Lung (tissue), 12 donors: Measurements from ENCODE around the gene GOLGA8B. TPM values are rescaled to one million over a fixed set of nuclear protein-coding genes. Genes with fewer than 3 reads are reported as not detected.
A peak's percentile ranks its signal among the peaks of the same experiment; 100 is the strongest.

ENCODE experiments used
- ATAC-seq: fragments of 200-7000 bp; cut with Tn5 transposase; one replicate; pipeline ENCODE4 v1.9.1; 2020; ENCODE audit warnings: moderate number of reproducible peaks; ENCODE audit not compliant: insufficient read depth, low FRiP score
- DNase-seq, 3 donors: peaks; one replicate each; pipeline ENCODE4 v3.0.0-alpha.2; 2013 to 2017
- H3K27ac ChIP-seq, 2 donors: one replicate each; pipeline ENCODE4 v1.5.1; 2013; ENCODE audit warnings: mild to moderate bottlenecking in 2 of 2, moderate library complexity in 2 of 2, control low read depth in 1 of 2, inconsistent platforms in 1 of 2, low read depth in 1 of 2, low read length in 1 of 2
- H3K27me3 ChIP-seq, 3 donors: one replicate each; pipeline ENCODE4 v1.5.1; 2013; ENCODE audit warnings: low read length in 2 of 3; ENCODE audit not compliant: control insufficient read depth in 3 of 3, insufficient read depth in 3 of 3
- H3K36me3 ChIP-seq, 4 donors: one replicate each; pipeline ENCODE4 v1.5.1; 2013; ENCODE audit warnings: low read length in 4 of 4, mild to moderate bottlenecking in 1 of 4, moderate library complexity in 1 of 4; ENCODE audit not compliant: control insufficient read depth in 4 of 4, insufficient read depth in 4 of 4
- H3K4me1 ChIP-seq, 5 donors: one replicate each; pipeline ENCODE4 v1.5.1; 2013; ENCODE audit warnings: low read length in 5 of 5, mild to moderate bottlenecking in 2 of 5, moderate library complexity in 1 of 5; ENCODE audit not compliant: control insufficient read depth in 5 of 5, insufficient read depth in 5 of 5
- H3K4me3 ChIP-seq: one replicate; pipeline ENCODE4 v1.5.1; 2013; ENCODE audit warnings: mild to moderate bottlenecking, control low read depth, moderate library complexity
- H3K9ac ChIP-seq, 2 donors: one replicate each; pipeline ENCODE4 v1.5.1; 2013; ENCODE audit warnings: low read length in 2 of 2, control low read depth in 1 of 2; ENCODE audit not compliant: insufficient read depth in 1 of 2
- H3K9me3 ChIP-seq, 4 donors: one replicate each; pipeline ENCODE4 v1.5.1; 2013; ENCODE audit warnings: low read length in 3 of 4, mild to moderate bottlenecking in 1 of 4, moderate library complexity in 1 of 4; ENCODE audit not compliant: control insufficient read depth in 4 of 4, insufficient read depth in 3 of 4
- CTCF ChIP-seq: IDR thresholded peaks from 2 replicates; pipeline ENCODE4 v1.5.1; 2012; ENCODE audit warnings: mild to moderate bottlenecking; ENCODE audit errors: control extremely low read depth, extremely low read depth
- WGBS, 2 donors: extraction: QIAGEN DNeasy Blood & Tissue Kit; methylation state at CpG; one replicate each; pipeline ENCODE4 v1.1.7; 2013; 5-methylcytosine and 5-hydroxymethylcytosine counted together
- polyA plus RNA-seq, 2 donors: library from polyadenylated mRNA; stranded (reverse); fragments of 200-250 nt; gene quantifications; one replicate each; pipeline ENCODE4 v1.2.1, GENCODE V29; 2013
- total RNA-seq, 2 donors: library from RNA; depleted of rRNA in 1 of 2; stranded (reverse); fragments of >200 nt in 1 of 2; gene quantifications; one replicate each; pipeline ENCODE4 v1.2.1, GENCODE V29; 2014 to 2021
- donor health status: control.
- donor health status: control.
- donor health status: Bipolar disorder and iron deficiency.
- donor health status: healthy.
- donor health status: DM: yes; HTN: yes; CAD: no.

The GOLGA8B gene
- total and polyA plus RNA-seq, 4 donors = 5.9 to 92.3 (median 67.0) TPM

GRCh38 chr15:34608517-34608916 is 25.1 kb upstream of the GOLGA8B start:
- Histone ChIP-seq H3K4me3 (no peak overlapping the region), H3K27me3 (peaks cover 0 to 4% (median 0%) of the 10 kb centered on the region in 3 donors), H3K36me3 (no peaks in the 10 kb centered on the region), H3K4me1 (peaks cover 0 to 19% (median 0%) of the 10 kb centered on the region in 5 donors), H3K9me3 (no peaks in the 10 kb centered on the region), H3K9ac (no peak overlapping the region), H3K27ac (no peak overlapping the region)
- TF ChIP-seq CTCF = no peak
- 74 to 79% methylated on average over 1 of the region's 1 CpG for WGBS, 2 donors
- DNase-seq = no peak
- no peak for ATAC-seq

GRCh38 chr15:34607832-34608231 is 24.4 kb upstream of the GOLGA8B start:
- DNase-seq (no peak), ATAC-seq (no peak)
- no peak overlapping the region for H3K27ac ChIP-seq
- H3K27me3 ChIP-seq = peaks cover 0 to 4% (median 0%) of the 10 kb centered on the region in 3 donors
- peaks cover 0 to 19% (median 0%) of the 10 kb centered on the region in 5 donors for H3K4me1 ChIP-seq
- no peak overlapping the region for H3K4me3 ChIP-seq
- H3K36me3 ChIP-seq = no peaks in the 10 kb centered on the region
- H3K9ac ChIP-seq = no peak overlapping the region
- no peaks in the 10 kb centered on the region for H3K9me3 ChIP-seq
- no peak for TF ChIP-seq CTCF

- H3K9ac ChIP-seq = no peak overlapping the region
- DNase-seq (peak in 2 of 3 donors; percentile 71 to 73), ATAC-seq (no peak)
- peaks cover 0 to 7% (median 0%) of the 10 kb centered on the region in 3 donors for H3K27me3 ChIP-seq
- TF ChIP-seq CTCF = no peak
- H3K4me3 ChIP-seq = no peak overlapping the region
- peaks cover 0 to 19% (median 0%) of the 10 kb centered on the region in 5 donors for H3K4me1 ChIP-seq
- H3K27ac ChIP-seq = no peak overlapping the region
- no peaks in the 10 kb centered on the region for H3K9me3 ChIP-seq
- no peaks in the 10 kb centered on the region for H3K36me3 ChIP-seq
Measured at GRCh38 chr15:34606545-34606944, 23.1 kb upstream of the GOLGA8B start.

GRCh38 chr15:34606131-34606530 is 22.7 kb upstream of the GOLGA8B start:
- H3K4me3 ChIP-seq = no peak overlapping the region
- H3K36me3 ChIP-seq = no peaks in the 10 kb centered on the region
- ATAC-seq = no peak
- peaks cover 0 to 7% (median 0%) of the 10 kb centered on the region in 3 donors for H3K27me3 ChIP-seq
- no peak overlapping the region for H3K9ac ChIP-seq
- H3K9me3 ChIP-seq = no peaks in the 10 kb centered on the region
- no peak overlapping the region for H3K27ac ChIP-seq
- DNase-seq = peak in 2 of 3 donors; percentile 50 to 59
- peaks cover 0 to 19% (median 0%) of the 10 kb centered on the region in 5 donors for H3K4me1 ChIP-seq
- TF ChIP-seq CTCF = no peak
